Measurements from ENCODE around the gene MBLAC1.

- no peak for TF ChIP-seq CTCF (IDR thresholded peaks at IDR 0.05)
- no peak for TF ChIP-seq POLR2A (IDR thresholded peaks at IDR 0.05)
- TF ChIP-seq EP300 (IDR thresholded peaks at IDR 0.05), result no peak
These were observed 33.3 kb upstream of the MBLAC1 start for GRCh38 chr7:100093498-100093897.
